ENCODE results near the gene ASPRV1. TPM values are rescaled to one million over a fixed set of nuclear protein-coding genes. Genes with fewer than 3 reads are reported as not detected.

ASPRV1 gene
- polyA plus RNA-seq, 2 of the 4 experiments (the other 2 are of a cell fraction) = 0.36 TPM

GRCh38 chr2:69939722-69940121 lies 21.7 kb downstream of the ASPRV1 start:
- POLR2A ChIA-PET = no interaction called here
- DNase-seq (ENCODE audit: low read depth in 1 of 2, low spot score in 1 of 2) (no peak), ATAC-seq (no peak), FAIRE-seq (no peak)
- Histone ChIP-seq H3K4me2 (no peak overlapping the region), H3K27ac (no peak overlapping the region), H3K4me3 (no peak overlapping the region), H3K9me3 (no peaks in the 10 kb centered on the region), H3K4me1 (peaks cover 5% of the 10 kb centered on the region; the same call in 2 of the 3 replicates)
- TF ChIP-seq RCOR1 (IDR thresholded peaks at IDR 0.05; ENCODE audit: low read depth, low read length) = no peak
- TF ChIP-seq MAZ (IDR thresholded peaks at IDR 0.05; ENCODE audit: borderline replicate concordance, low read depth, low read length) = no peak
- TF ChIP-seq HMGXB4 (CRISPR knock-in tag; IDR thresholded peaks at IDR 0.05; ENCODE audit: borderline replicate concordance) = no peak
- TF ChIP-seq ZNF302 (CRISPR knock-in tag; IDR thresholded peaks at IDR 0.05) = no peak
- TF ChIP-seq E2F6 (IDR thresholded peaks at IDR 0.05; ENCODE audit: borderline replicate concordance, low read depth) = no peak
- TF ChIP-seq NFE2L2 (conservative IDR thresholded peaks at IDR 0.05; ENCODE audit: low read length) = no peak
- TF ChIP-seq ZSCAN20 (CRISPR knock-in tag; IDR thresholded peaks at IDR 0.05) = no peak
- TF ChIP-seq JUN (IDR thresholded peaks at IDR 0.05) = no peak
- no peak for TF ChIP-seq SREBF2 (IDR thresholded peaks at IDR 0.05)
- TF ChIP-seq RFX5 (IDR thresholded peaks at IDR 0.05) = no peak
- TF ChIP-seq FOSB (CRISPR knock-in tag; IDR thresholded peaks at IDR 0.05) = no peak
- WGBS (ENCODE audit: missing lambda C conversion rate) = 88% methylated on average over 14 of the region's 14 CpGs
- CTCF ChIA-PET = interaction anchor here (2.2 kb wide), 1 partner anchor 131 kb away, joined by 7 read pairs; no protein-coding TSS in a partner anchor

GRCh38 chr2:69937968-69938367 lies 23.5 kb downstream of the ASPRV1 start:
- Histone ChIP-seq H3K4me3 (no peak overlapping the region), H3K4me2 (no peak overlapping the region), H3K27ac (no peak overlapping the region), H3K4me1 (peaks cover 22% of the 10 kb centered on the region; the same call in 2 of the 3 replicates), H3K9me3 (no peaks in the 10 kb centered on the region)
- no peak for ATAC-seq
- 94% methylated on average over 14 of the region's 14 CpGs for WGBS (ENCODE audit: missing lambda C conversion rate)
- POLR2A ChIA-PET = no interaction called here
- no peak for TF ChIP-seq ZNF302 (CRISPR knock-in tag; IDR thresholded peaks at IDR 0.05)
- TF ChIP-seq POLR2A (IDR thresholded peaks at IDR 0.05; ENCODE audit: low read length) = no peak
- TF ChIP-seq MAZ (IDR thresholded peaks at IDR 0.05; ENCODE audit: borderline replicate concordance, low read depth, low read length) = no peak
- no peak for TF ChIP-seq HOXA7 (CRISPR knock-in tag; IDR thresholded peaks at IDR 0.05)
- no peak for TF ChIP-seq CBX8 (IDR thresholded peaks at IDR 0.05)
- TF ChIP-seq FOSB (CRISPR knock-in tag; IDR thresholded peaks at IDR 0.05) = no peak
- no peak for TF ChIP-seq EP300 (IDR thresholded peaks at IDR 0.05)
- TF ChIP-seq KDM5A (IDR thresholded peaks at IDR 0.05) = no peak
- TF ChIP-seq CTCF (IDR thresholded peaks at IDR 0.05) = no peak
- TF ChIP-seq RFX5 (IDR thresholded peaks at IDR 0.05) = no peak
- TF ChIP-seq RAD21 (conservative IDR thresholded peaks at IDR 0.05 in 1 of 2, IDR thresholded peaks at IDR 0.05 in 1 of 2) = no peak
- TF ChIP-seq FOSL2 (IDR thresholded peaks at IDR 0.05) = no peak
- no peak for TF ChIP-seq FOSL2 (CRISPR knock-in tag; IDR thresholded peaks at IDR 0.05)
- TF ChIP-seq CHD4 (IDR thresholded peaks at IDR 0.05; ENCODE audit: borderline replicate concordance) = no peak
- FAIRE-seq = no peak
- CTCF ChIA-PET = interaction anchor here (0.6 to 1.6 kb wide), 4 partner anchors 64 to 213 kb away, joined by 3 to 4 read pairs (median 4); no protein-coding TSS in a partner anchor
- DNase-seq (ENCODE audit: low read depth in 1 of 2, low spot score in 1 of 2) = no peak

- Histone ChIP-seq H3K4me3 (no peak overlapping the region), H3K4me2 (no peak overlapping the region), H3K4me1 (peaks cover 23% of the 10 kb centered on the region; the same call in 2 of the 3 replicates), H3K9me3 (no peaks in the 10 kb centered on the region), H3K27ac (no peak overlapping the region)
- TF ChIP-seq USF2 (IDR thresholded peaks at IDR 0.05) = no peak
- TF ChIP-seq POLR2A (IDR thresholded peaks at IDR 0.05; ENCODE audit: low read length) = no peak
- TF ChIP-seq EHF (CRISPR knock-in tag; IDR thresholded peaks at IDR 0.05) = no peak
- TF ChIP-seq MAX (IDR thresholded peaks at IDR 0.05) = no peak
- TF ChIP-seq JUN (IDR thresholded peaks at IDR 0.05) = no peak
- TF ChIP-seq KDM1A (IDR thresholded peaks at IDR 0.05; ENCODE audit: low read depth) = no peak
- POLR2A ChIA-PET = no interaction called here
- CTCF ChIA-PET = interaction anchor here (0.6 to 1.4 kb wide), 6 partner anchors 25 to 212 kb away, joined by 3 read pairs; no protein-coding TSS in a partner anchor
- DNase-seq (ENCODE audit: low read depth in 1 of 2, low spot score in 1 of 2) (no peak), ATAC-seq (no peak), FAIRE-seq (no peak)
- 85% methylated on average over 11 of the region's 11 CpGs for WGBS (ENCODE audit: missing lambda C conversion rate)
Observed at GRCh38 chr2:69936906-69937305, 24.5 kb downstream of the ASPRV1 start.
